Myocyte (in vitro differentiated cells): ENCODE measurements around the gene MAP3K13. TPM values are rescaled to one million over a fixed set of nuclear protein-coding genes. Genes with fewer than 3 reads are reported as not detected.

Experiments
- DNase-seq: peaks from one replicate; pipeline ENCODE4 v3.0.0-alpha.2; 2012; ENCODE audit warnings: low read depth
- total RNA-seq: library from RNA; depleted of rRNA; stranded (reverse); fragments of >200 nt; gene quantifications from 2 replicates; pipeline ENCODE4 v1.2.3, GENCODE V29; 2014

The MAP3K13 gene
- total RNA-seq, 1 donor from 2014 or later, result 12.1 TPM

DNA sequence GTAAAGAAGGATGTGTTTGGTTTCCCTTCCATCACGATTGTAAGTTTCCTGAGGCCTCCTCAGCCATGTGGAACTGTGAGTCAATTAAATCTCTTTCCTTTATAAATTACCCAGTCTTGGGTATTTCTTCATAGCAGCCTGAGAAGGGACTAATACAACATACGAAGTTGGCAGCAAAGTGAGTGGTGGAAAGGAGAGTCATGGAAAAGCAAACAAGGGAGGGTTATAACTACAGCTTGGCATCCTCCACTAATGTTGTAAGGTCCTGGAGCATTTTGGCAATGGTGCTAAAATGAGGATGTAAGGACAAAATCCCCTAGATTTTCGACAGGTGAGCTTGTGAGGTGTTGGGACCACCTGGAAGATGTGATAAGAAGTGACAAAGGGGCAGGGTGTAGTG is 141.7 kb downstream of the MAP3K13 start:
- no peak for DNase-seq

GRCh38 chr3:185507883-185508282 is 144.9 kb downstream of the MAP3K13 start:
- no peak for DNase-seq

GRCh38 chr3:185508335-185508991 is 145.5 kb downstream of the MAP3K13 start:
- no peak for DNase-seq

GRCh38 chr3:185511711-185512110 is 148.8 kb downstream of the MAP3K13 start:
- no peak for DNase-seq

DNA sequence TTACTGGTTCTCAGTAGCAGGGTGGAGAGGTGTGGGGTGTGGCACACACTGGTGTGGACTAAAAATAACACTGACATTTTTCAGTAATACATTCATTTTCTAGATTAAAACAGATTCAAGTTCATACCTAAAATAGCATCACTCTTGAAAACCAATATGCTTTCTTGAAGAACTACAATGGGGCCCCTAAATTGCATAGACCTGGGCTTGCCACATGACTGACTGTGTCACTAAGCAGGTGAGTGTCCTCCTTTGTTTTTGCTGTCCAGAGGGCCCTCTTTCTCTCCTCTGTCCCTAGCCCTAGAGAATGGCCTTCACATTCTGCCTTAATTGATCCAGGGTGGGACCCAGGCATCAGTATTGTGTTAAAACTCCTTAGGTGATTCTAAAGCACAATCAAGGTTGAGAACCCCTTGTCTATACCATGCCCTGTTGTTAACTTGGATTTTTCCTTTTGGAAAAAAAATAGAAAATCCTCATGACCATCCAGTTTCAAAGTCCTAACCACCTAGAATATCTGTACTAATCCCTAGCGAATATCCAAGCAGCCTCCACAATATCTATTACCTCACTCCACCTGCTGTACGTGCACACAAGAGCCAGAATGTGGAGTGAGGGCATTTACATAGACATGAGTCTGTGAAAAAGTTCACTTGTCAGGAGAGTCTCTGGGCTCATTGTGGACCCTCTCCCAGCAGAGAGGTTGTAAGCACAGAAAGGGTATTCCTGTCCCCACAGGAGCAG is 154.6 kb downstream of the MAP3K13 start:
- no peak for DNase-seq

- DNase-seq, result no peak
Measured at GRCh38 chr3:185519021-185519420, 156.1 kb downstream of the MAP3K13 start.

GRCh38 chr3:185521349-185522138 is 158.6 kb downstream of the MAP3K13 start:
- no peak for DNase-seq

DNA sequence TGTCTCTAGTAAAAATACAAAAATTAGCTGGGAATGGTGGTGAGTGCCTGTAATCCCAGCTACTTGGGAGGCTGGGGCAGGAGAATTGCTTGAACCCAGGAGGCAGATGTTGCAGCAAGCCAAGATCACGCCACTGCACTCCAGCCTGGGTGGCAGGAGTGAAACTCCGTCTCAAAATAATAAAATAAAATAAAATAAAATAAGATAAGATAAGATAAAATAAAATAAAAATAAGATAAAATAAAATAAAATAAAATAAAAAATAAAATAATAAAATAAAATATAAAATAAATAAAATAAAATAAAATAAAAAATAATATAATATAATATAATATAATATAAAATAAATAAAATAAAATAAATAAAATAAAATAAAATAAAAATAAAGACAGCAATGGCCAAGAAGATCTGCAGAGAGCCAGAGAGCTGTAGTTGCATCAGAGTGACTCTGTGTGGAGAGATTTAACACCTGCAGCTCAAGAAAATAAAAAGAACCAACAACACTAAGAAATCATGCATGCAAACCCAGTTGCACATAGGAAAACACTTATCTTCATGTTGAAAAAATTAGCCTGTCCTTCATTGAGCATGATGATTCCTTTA is 163.5 kb downstream of the MAP3K13 start:
- no peak for DNase-seq

- no peak for DNase-seq
Measured at GRCh38 chr3:185527364-185527763, 164.4 kb downstream of the MAP3K13 start.

- no peak for DNase-seq
Measured at GRCh38 chr3:185528532-185528931, 165.6 kb downstream of the MAP3K13 start.

- DNase-seq, result no peak
Measured at GRCh38 chr3:185530856-185531255, 167.9 kb downstream of the MAP3K13 start.

DNA sequence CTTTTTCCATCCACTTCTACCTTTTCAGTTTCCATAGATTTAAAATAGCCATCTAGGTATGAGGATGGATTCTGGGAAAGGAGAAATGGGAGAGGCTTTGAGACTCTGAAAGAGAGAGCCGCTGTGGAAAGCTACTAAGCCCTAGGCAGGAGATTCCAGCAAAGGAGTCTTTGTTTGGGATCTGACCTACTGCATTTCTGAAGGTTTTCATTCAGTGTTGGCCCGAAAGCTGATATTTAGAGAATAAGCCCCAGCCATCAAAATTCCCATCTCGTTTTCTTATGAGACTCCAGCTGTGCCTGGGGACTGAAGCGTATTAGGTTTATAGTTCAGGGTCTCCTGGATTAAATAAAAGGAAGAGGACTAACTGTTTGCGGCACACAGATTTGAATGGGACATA is 170.0 kb downstream of the MAP3K13 start:
- DNase-seq, result no peak

- no peak for DNase-seq
Measured at GRCh38 chr3:185534511-185534910, 171.6 kb downstream of the MAP3K13 start.

- peak; percentile 14 for DNase-seq
Measured at GRCh38 chr3:185537369-185537970, 174.5 kb downstream of the MAP3K13 start.

Other genes starting within 250 kb of the MAP3K13 start
- 0.05 TPM in 1 of 2 replicates, not detected in the other for gene C3orf70, start 210.1 kb upstream of the MAP3K13 start, total RNA-seq
- 3.6 and 10.2 TPM in 2 replicates for gene EHHADH, start 109.1 kb upstream of the MAP3K13 start, total RNA-seq
- 18.0 and 22.5 TPM in 2 replicates for gene TMEM41A, start 135.9 kb downstream of the MAP3K13 start, total RNA-seq
- gene LIPH, start 189.5 kb downstream of the MAP3K13 start, total RNA-seq, result not detected in 2 replicates
- gene SENP2, start 223.2 kb downstream of the MAP3K13 start, total RNA-seq, result 41.7 and 47.0 TPM in 2 replicates